ENCODE data around the gene COL6A1. TPM values are rescaled to one million over a fixed set of nuclear protein-coding genes. Genes with fewer than 3 reads are reported as not detected.

The COL6A1 gene
- polyA plus RNA-seq, 2 of the 4 experiments (the other 2 are of a cell fraction): 3.9 to 18.3 TPM

- TF ChIP-seq RFX5 (IDR thresholded peaks at IDR 0.05) (no peak), BHLHE40 (IDR thresholded peaks at IDR 0.05; ENCODE audit: low read depth, low read length) (no peak), EHF (CRISPR knock-in tag; IDR thresholded peaks at IDR 0.05) (no peak), JUN (IDR thresholded peaks at IDR 0.05) (no peak), RNF2 (IDR thresholded peaks at IDR 0.05; ENCODE audit: borderline replicate concordance, low read depth) (no peak), CHD2 (IDR thresholded peaks at IDR 0.05; ENCODE audit: low read length, partially characterized antibody) (no peak), GATA3 (IDR thresholded peaks at IDR 0.05; ENCODE audit: borderline replicate concordance) (no peak), ZC3H11A (IDR thresholded peaks at IDR 0.05) (no peak), HOXA7 (CRISPR knock-in tag; IDR thresholded peaks at IDR 0.05) (no peak)
Observed at GRCh38 chr21:45990049-45990711, 8.6 kb downstream of the COL6A1 start (continued).

- ChIA-PET CTCF (no interaction called here), POLR2A (no interaction called here)
- Histone ChIP-seq H3K27ac (no peak overlapping the region), H3K4me3 (no peak overlapping the region), H3K9me3 (no peaks in the 10 kb centered on the region), H3K4me2 (no peak overlapping the region), H3K4me1 (no peaks in the 10 kb centered on the region)
- TF ChIP-seq HOXB5 (CRISPR knock-in tag; IDR thresholded peaks at IDR 0.05): no peak
- TF ChIP-seq CEBPB (IDR thresholded peaks at IDR 0.05): no peak
- 90% methylated on average over 15 of the region's 45 CpGs for WGBS (ENCODE audit: missing lambda C conversion rate)
- ATAC-seq (no peak), DNase-seq (ENCODE audit: low read depth in 1 of 2, low spot score in 1 of 2) (no peak), FAIRE-seq (no peak)
Observed at GRCh38 chr21:45990741-45991605, 9.4 kb downstream of the COL6A1 start.

GRCh38 chr21:45991606-45992300 is 10.2 kb downstream of the COL6A1 start:
- ChIA-PET POLR2A (no interaction called here), CTCF (interaction anchor here (1.1 kb wide), 1 partner anchor 21 kb away, joined by 4 read pairs; no protein-coding TSS in a partner anchor)
- H3K9me3 ChIP-seq: no peaks in the 10 kb centered on the region
- 89% methylated on average over 9 of the region's 18 CpGs for WGBS (ENCODE audit: missing lambda C conversion rate)
- H3K4me2 ChIP-seq: no peak overlapping the region
- ATAC-seq: no peak
- no peak for FAIRE-seq
- DNase-seq (ENCODE audit: low read depth in 1 of 2, low spot score in 1 of 2): no peak
- H3K4me3 ChIP-seq: no peak overlapping the region
- no peak for TF ChIP-seq MAZ (IDR thresholded peaks at IDR 0.05; ENCODE audit: borderline replicate concordance, low read depth, low read length)
- TF ChIP-seq USF2 (IDR thresholded peaks at IDR 0.05): no peak
- no peak for TF ChIP-seq PHF8 (IDR thresholded peaks at IDR 0.05; ENCODE audit: borderline replicate concordance, low read depth)
- no peak for TF ChIP-seq RNF2 (IDR thresholded peaks at IDR 0.05; ENCODE audit: borderline replicate concordance, low read depth)
- TF ChIP-seq SREBF2 (IDR thresholded peaks at IDR 0.05): no peak
- no peak for TF ChIP-seq GATA3 (IDR thresholded peaks at IDR 0.05; ENCODE audit: borderline replicate concordance)
- TF ChIP-seq ZFP36 (IDR thresholded peaks at IDR 0.05; ENCODE audit: borderline replicate concordance, partially characterized antibody): no peak
- TF ChIP-seq CEBPB (IDR thresholded peaks at IDR 0.05): no peak
- TF ChIP-seq REST (IDR thresholded peaks at IDR 0.05): no peak
- no peak for TF ChIP-seq CHD2 (IDR thresholded peaks at IDR 0.05; ENCODE audit: low read length, partially characterized antibody)
- no peak for TF ChIP-seq HOXA7 (CRISPR knock-in tag; IDR thresholded peaks at IDR 0.05)
- no peaks in the 10 kb centered on the region for H3K4me1 ChIP-seq
- H3K27ac ChIP-seq: no peak overlapping the region

Data from A549 (cell line).